GM19351 (cell line): ENCODE results near the gene MEF2B.
A peak's percentile ranks its signal among the peaks of the same experiment; 100 is the strongest.
"Not testable (repeated sequence)": the region's sequence is repeated elsewhere in the genome, so short reads cannot be mapped to it uniquely, and the experiment has no call there.

ENCODE experiments used
- ATAC-seq: cut with Tn5 transposase; IDR thresholded peaks from one replicate; pipeline ENCODE4 v1.9.1; 2021; ENCODE audit warnings: mild to moderate bottlenecking, moderate library complexity; ENCODE audit not compliant: unreplicated experiment

The MEF2B gene

DNA sequence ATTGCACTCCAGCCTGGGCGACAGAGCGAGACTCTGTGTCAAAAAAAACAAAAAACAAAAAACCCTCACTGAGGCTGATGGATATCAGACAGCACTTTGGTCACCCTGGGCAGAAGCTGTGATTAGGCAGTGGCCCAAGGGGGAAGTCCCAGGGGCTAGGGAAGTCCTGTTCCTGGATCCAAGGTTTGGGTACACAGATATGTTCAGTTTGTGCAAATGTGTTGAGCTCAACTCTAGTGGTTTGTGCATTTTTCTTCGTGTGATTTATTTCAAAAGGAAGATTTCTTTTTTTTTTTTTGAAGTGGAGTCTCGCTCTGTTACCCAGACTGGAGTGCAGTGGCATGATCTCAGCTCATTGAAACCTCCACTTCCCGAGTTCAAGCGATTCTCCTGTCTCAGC, 12.3 kb downstream of the MEF2B start:
- ATAC-seq = no peak

DNA sequence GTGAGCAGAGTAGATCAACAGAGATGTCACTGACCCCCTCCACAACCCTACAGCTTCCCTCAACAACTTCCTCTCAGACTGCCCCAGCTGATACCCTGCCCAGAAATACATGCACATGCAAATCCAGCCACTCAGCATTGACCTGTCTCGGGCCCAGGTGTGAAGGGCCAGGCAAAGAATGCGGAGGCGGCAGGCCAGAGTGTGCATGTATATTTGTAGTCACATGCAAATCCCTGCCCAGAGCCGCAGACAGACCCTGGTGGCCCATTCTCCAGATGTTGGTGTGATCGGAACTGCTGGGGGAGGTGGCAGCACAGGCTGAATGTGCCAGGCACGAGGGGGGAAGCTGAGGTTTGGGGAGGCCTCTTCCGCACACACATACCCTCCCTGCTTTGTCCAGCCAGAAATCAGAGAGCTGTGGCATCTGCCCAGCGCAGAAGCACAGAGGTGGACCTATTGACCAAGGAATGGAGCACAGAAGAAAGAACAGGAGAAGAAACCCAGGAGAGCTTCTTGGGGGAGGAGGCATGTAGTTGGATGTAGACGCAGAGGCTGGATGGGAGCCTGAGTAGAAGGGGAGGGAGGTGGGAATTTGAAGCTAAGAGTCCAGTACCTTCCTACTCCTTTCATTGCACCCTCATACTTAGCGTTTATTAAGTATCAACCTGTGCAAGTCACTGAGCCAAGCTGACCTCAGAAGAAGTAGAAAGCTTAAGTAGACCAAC, 14.4 kb downstream of the MEF2B start:
- ATAC-seq = peak; percentile 77

DNA sequence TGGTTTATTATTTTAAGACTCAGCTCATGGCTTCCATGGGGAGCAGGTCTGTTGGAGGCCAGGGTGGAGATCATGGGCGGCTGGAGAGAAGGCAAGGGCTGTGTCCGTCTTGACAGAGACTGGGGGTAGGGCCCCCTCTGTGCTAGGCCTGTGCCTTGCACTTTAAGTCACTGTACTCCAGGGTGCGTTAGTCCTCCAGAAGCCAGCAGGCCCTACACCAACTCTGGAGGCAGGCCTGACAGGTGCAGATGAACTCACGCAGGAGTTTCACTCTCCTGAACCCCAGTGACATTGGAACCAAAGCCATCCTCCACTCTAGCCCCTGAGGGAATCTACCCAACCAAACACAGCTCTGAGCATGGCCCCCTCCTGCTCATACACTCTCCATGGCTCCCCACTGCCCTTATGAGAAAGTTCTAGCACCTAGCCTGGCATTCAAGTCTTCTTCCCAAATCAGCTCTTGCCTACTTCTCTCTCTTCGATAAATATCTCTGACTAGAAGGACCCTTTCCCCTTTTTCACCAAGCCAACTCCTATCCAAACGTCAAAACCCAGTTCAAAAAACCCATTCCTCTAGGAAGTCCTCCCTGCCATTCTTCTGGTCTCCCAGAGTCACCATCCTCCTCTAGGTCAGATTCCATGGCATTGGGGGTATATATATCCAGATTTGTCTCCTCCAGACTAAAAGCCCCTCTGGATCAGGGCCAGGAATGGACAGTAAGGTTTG, 15.1 kb downstream of the MEF2B start:
- ATAC-seq = no peak

DNA sequence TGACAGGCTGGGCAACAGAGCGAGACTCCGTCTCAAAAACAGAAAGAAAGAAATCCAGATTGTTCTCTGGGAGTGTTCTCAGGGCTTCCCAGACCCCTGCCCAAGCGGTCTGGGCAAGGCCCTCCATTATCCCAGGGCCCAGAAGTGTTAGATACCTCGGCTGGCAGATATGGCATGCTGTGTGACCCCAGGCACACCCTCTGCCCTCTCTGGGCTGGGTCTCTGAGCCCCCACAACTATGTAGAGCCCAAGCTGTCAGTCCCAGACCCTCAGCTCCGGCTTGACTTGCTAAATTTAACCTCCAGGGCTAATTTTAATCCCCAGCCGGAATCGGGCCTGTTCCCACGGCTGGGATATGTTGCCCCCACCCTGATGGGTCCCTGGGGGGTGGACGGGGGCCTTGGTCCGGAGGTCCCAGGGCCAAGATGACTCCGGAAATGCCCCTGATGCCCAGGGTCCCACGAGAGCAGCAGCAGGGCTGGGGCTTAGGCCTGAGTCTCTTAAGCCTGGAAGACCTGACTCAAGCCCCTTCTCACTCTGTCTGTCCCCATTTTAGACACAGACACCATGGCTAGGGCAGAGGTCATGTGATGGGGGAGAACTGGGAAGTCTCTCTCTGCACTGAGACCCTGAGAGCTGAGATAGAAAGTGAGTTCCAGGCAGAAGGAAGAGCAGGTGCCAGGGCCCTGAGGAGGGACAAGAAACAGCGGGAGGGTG, 17.2 kb downstream of the MEF2B start:
- ATAC-seq = no peak

DNA sequence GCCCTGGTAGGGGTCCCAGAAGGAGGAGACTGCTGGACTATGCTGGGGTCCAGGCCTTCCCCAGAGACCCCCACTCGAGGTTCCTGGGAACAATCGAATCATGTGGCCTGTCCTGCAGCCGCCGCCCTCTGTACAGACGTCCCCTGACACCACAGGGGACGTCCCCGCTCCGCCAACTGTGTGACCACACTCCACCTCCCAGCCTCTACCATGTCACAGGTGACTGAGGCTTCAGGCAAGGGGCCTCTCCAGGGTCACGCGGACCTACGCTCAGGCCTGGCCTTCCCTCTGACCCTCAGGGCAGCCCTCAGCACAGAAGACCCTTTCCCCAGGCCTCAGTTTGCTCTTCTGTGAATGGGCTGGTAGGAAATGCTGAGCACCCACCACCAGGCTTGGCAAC, 18.6 kb downstream of the MEF2B start:
- peak; percentile 62 for ATAC-seq

DNA sequence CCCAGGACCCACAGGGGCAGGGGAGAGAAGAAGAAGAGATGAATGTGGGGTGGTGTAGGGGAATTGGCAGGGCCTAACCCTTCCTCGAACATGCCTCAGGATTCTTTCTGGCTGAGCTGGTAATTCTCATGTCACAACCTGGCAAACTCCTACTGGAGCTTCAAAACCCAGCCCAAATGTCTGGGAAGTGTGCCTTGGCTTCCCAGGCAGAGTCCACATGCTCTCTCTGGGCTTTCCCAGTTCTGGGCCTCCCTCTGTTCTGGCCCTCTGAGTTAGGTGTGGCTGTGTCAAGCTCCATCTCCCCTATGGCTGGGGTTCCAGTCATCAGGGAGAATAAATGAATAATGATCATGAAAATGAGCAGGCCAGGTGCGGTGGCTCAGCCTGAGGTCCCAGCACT, 20.6 kb downstream of the MEF2B start:
- no peak for ATAC-seq

DNA sequence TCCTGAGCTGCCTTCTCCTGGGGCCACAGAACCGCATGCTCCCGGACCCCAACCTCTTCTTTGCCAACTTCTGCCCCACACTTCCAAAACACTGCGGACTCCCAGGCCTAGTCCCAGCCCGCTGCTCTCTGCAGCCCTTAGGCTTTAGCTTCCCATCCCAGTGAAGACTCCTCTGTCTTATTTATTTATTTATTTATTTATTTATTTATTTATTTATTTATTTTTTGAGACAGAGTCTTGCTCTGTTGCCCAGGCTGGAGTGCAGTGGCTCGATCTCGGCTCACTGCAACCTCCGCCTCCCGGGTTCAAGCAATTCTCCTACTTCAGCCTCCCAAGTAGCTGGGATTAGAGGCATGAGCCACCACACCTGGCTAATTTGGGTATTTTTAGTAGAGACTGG, 21.6 kb downstream of the MEF2B start:
- not testable (repeated sequence) for ATAC-seq

DNA sequence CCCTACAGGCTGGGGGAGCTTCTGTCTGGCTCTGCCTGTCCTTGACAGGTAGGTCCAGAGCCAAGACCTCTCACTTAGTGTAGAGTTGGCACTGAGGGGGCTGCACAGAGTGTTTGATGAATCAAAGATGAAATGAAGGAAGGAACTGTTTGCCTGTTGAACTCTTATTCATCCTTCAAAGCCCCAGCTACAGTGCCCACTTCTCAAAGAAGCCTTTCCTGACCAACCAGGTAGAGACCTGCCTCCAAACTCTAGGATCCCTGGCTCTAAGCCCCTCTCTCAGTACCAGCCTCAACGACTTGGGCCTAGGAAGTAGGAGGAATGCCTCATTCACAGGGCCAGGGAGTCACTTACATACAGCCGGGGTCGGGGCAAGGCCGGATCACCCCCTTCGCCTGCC, 22.7 kb downstream of the MEF2B start:
- no peak for ATAC-seq

DNA sequence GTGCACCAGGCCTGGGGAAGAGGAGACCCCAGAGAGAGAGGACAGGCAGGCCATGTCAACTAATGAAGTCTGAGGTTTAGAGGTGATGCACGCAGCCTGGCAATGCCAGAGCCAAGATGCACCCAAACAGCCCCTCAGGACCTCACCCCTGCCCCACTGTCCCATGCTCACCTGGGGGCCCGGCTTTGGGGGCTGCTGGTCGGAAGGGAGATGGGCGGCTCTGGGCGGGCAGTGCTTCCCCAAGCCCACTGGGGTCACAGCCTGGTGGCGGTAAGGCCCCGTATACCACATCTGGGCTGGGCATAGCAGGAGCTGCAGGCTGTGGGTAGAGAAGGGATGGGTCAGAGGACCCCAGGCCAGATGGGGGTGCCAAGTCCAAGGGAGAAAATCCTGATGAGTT, 23.2 kb downstream of the MEF2B start:
- ATAC-seq = no peak

DNA sequence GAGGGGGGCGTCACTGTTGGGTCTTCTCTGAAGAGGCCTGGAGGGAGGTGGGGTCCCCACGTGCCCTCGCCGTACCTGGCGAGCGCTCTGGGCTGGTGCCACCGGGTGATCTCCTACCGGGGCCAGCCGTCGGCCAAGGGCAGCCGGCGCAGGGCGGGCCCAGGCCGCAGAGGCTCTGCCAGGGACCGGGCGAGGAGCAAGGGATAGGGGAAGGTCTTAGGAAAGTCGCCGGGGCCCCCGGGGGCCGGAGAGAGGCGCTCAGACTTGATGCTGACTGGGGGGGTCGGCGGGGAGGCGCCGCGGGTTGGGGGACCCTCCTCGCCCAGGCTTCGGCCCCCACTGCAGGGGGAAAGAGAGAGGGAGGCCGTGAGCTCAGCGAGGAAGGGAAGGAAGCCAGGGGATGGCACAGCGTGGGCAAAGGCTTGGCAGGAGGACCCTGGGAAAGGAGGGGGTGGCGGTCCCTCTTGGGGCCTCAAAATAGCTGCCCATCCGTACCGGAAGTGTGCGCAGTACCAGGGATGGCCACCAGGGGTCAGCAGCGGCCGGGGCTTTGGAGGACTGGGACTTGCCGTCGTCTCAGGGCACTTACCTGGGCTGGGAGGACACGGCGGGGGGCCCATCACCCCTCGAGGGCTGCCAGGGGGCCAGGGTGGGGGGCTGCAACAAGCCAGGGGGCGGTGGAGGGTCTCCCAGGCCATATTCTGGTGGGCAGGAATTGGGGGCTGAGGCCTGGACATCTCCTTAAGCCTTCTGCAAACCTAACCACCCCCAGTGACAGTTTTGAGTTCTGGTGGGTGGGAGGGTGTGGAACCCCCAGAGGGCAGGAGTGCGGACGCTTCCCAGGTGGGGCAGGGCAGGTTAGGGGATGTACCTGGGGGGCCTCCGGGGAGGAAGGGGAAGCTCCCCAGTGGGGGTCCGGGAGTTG, 24.1 kb downstream of the MEF2B start:
- ATAC-seq = no peak

DNA sequence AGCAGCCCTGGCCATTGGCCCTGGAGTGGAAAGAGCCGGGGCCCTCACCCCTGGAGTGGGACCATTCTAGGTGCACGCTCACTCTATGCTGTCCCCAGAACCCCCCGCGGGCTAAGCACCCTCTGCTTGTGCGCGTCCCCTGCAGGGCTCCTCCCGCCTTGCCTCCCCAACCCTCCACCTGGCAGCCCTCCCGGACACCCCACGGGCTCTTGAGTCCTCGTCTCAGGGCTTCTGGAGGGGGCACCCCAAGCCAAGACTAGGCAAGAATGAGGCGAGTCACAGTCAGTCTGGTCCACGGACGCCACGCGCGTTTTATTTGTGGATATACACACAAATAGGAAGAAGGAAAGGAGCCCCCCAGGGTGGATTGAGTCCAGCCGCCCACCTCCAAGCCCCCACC, 24.8 kb downstream of the MEF2B start:
- no peak for ATAC-seq

DNA sequence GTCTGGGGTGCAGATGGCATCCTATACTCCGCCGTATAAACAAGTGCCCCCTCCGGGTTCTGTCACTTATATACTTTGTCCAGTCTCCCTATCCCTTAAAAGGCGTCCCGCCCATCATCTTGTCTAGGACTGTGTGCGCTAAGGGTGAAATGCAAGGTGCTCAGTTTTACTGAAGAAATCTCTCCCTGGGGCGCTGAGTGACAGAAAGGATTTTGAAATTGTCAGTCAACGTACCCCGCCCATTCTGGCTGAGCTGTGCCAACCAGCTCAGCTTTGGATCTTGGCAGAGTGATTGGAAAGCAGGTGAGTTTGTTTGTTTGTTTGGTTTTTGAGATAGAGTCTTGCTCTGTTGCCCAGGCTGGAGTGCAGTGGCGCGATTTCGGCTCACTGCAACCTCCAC, 27.7 kb downstream of the MEF2B start:
- ATAC-seq = no peak

DNA sequence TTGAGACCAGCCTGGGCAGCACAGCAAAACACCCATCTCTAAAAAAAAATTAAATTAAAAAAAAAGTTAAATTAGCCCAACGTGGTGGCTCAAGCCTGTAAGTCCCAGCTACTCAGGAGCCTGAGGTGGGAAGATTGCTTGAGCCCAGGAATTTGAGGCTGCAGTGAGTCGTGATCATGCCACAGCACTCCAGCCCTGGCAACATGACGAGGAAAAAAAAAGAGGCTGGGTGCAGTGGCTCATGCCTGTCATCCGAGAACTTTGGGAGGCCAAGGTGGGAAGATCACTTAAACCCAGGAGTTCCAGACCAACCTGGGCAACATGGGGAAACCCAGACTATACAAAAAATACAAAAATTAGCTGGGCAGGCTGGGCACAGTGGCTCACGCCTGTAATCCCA, 29.6 kb downstream of the MEF2B start:
- ATAC-seq = no peak

DNA sequence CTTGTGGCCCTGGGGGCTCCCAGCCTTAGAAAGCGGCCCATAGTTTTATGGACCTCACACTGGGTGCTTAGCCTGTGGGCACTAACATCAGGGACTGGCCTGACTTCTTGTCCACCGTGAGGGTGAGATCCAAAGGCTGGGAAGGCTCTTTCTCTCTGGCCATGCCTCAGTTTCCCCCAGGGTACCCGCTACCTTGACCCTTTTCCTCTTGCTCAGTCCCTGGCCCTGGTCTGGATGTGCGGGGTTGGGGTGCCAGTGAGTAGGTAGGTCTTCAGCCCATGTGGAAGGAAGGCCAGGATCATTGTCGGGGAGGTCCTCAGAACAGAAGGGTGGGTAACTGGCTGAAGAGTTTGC, 30.2 kb downstream of the MEF2B start:
- ATAC-seq = no peak

DNA sequence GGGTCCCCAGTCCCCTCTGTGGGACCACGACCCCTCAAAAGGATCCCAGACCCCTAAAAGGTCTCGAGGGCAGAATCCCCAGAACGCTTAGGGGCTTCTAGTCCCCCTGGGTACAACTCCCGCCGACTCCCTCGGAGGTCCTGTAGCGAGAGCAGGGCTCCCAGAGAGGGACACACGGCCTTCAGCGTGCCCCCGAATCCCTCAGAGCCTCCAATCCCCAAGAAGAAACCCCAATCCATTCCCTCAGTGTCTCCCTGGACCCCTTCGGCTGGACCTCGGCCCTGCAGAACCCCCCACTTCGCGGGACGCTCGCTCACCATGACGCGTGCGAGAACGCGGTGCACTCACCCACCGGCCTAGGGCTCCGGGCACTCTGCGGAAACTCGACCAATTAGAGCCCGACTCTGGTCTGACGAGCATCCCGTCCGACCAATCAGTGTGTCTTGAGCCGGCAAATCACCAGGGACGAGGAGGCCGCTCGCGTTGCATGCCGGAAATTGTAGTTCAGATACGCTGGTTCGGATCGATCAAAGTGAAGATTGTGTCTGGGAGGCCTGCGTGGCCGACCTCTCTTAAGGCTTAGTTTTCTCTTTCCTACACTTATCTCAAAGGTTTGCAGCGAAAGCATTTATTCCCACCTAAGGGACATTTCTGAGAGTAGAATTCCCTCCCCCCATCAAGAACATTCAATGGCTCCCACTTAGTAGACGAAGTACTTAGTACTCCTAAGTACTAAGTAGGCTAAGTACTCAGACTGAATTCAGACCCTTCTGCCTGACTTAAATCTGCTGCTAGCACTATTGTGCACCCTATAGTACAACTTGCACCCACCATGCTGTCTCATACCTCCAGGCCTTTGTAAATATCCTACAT, 31.7 kb downstream of the MEF2B start, which contains the start of gene TMEM161A:
Gene TMEM161A, minus strand, starts transcription at position 370 of the 873 bp plus-strand sequence. Its CDS starts 50 bp downstream, at position 320.
- ATAC-seq = peak; percentile 100

DNA sequence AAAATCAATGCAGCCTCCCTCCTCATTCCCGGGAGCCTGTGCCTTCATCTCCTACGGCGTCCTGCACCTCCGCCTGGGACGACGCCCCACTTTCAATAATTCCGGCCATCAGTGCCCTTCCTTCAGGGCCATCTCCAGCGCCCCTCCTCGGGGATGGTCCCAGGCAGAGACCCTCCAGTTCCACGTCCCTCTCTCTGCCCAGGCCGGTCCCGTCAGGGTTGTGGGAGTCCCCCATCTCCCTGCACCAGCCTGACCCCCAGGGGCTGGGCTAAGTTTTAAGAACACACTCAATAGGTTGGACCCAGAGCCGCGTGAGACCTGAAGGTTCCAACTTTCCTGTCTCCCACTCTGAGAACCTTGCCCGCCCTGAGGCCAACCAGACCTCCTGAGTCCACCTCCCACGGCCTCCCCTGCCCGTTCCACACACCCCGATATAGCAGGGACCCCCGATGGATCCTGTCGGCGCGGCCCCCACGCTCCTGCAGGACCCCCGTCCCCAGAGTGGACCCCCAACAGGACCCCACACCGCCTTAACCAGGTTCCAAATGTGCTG, 32.4 kb downstream of the MEF2B start:
- no peak for ATAC-seq

DNA sequence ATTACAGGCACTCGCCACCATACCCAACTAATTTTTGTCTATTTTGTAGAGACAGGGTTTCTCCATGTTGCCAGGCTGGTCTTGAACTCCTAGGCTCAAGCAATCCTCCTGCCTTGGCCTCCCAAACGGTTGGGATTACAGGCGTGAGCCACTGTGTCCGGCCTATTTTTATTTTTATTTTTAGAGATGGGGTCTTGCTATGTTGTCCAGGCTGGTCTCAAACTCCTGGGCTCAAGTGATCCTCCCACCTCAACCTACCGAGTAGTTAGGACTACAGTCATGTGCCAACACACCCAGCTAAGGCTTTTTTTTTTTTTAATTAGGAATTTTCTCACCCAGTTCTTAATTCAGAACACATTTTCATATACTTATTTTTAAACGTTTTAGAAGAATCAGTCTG, 34.4 kb downstream of the MEF2B start:
- not testable (repeated sequence) for ATAC-seq

DNA sequence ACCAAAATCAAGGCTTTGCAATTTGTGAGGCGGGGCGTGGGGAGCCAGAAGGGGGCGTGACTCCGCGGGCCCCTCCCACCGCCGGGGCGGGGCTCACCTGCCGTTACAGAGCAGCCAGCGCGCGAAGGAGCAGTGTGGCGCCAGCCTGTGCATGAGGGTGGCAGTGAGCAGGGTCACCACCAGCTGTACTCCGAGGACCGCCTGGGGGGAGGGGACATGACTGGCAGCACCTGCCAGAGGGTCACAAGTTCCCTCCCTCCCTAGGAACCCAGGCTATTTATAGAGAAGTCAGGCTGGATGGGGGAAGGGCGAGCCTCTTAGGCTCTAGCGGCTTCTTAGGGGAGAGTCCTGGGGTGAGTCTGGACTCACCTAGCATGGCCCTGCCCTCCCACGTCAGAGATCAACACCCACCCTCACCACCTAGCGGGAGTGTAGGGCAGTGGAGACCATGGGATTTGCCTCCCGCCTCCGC, 35.3 kb downstream of the MEF2B start:
- ATAC-seq = no peak

DNA sequence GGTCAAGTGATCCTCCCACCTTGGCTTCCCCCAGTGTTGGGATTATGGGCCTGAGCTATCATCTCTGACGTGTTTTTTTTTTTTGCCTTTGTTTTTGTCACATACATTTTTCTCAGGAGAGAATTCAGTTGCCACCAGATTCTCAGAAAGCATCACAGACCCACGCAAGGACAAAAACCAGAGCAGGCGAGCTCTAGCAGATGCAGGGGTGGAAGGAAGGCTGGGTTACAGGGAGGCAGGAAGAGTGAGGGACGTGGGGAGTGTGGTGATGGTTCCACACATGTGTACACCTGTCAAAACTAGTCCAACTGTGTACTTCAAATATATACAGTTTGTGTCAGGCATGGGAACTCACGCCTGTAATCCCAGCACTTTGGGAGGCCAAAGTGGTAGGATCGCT, 36.1 kb downstream of the MEF2B start:
- no peak for ATAC-seq
